ENCODE measurements around the gene CKAP2L. TPM values are rescaled to one million over a fixed set of nuclear protein-coding genes. Genes with fewer than 3 reads are reported as not detected.

The CKAP2L gene
- total RNA-seq, 1 donor: 0.21 TPM

GRCh38 chr2:112796486-112796885 is 32.1 kb upstream of the CKAP2L start:
- H3K4me3 ChIP-seq (ENCODE audit: low read length): no peak overlapping the region
- no peaks in the 10 kb centered on the region for H3K27me3 ChIP-seq (ENCODE audit: insufficient read depth, low read length)
- no peaks in the 10 kb centered on the region for H3K9me3 ChIP-seq (ENCODE audit: low read depth, low read length)
- peaks cover 54% of the 10 kb centered on the region for H3K4me1 ChIP-seq (ENCODE audit: insufficient read depth, low read length)

- Histone ChIP-seq H3K9me3 (ENCODE audit: low read depth, low read length) (no peaks in the 10 kb centered on the region), H3K4me3 (ENCODE audit: low read length) (no peak overlapping the region), H3K27me3 (ENCODE audit: insufficient read depth, low read length) (no peaks in the 10 kb centered on the region), H3K4me1 (ENCODE audit: insufficient read depth, low read length) (peaks cover 54% of the 10 kb centered on the region)
Measured at GRCh38 chr2:112795774-112796173, 31.4 kb upstream of the CKAP2L start.

GRCh38 chr2:112794841-112795240 is 30.4 kb upstream of the CKAP2L start:
- peaks cover 52% of the 10 kb centered on the region for H3K4me1 ChIP-seq (ENCODE audit: insufficient read depth, low read length)
- H3K9me3 ChIP-seq (ENCODE audit: low read depth, low read length): no peaks in the 10 kb centered on the region
- no peak overlapping the region for H3K4me3 ChIP-seq (ENCODE audit: low read length)
- H3K27me3 ChIP-seq (ENCODE audit: insufficient read depth, low read length): no peaks in the 10 kb centered on the region

- Histone ChIP-seq H3K9me3 (ENCODE audit: low read depth, low read length) (no peaks in the 10 kb centered on the region), H3K4me3 (ENCODE audit: low read length) (no peak overlapping the region), H3K4me1 (ENCODE audit: insufficient read depth, low read length) (peaks cover 46% of the 10 kb centered on the region), H3K27me3 (ENCODE audit: insufficient read depth, low read length) (no peaks in the 10 kb centered on the region)
Measured at GRCh38 chr2:112794131-112794733, 29.8 kb upstream of the CKAP2L start.

- no peak overlapping the region for H3K4me3 ChIP-seq (ENCODE audit: low read length)
- no peaks in the 10 kb centered on the region for H3K27me3 ChIP-seq (ENCODE audit: insufficient read depth, low read length)
- peaks cover 42% of the 10 kb centered on the region for H3K4me1 ChIP-seq (ENCODE audit: insufficient read depth, low read length)
- no peaks in the 10 kb centered on the region for H3K9me3 ChIP-seq (ENCODE audit: low read depth, low read length)
Measured at GRCh38 chr2:112793449-112793978, 29.1 kb upstream of the CKAP2L start.

GRCh38 chr2:112792419-112792818 is 28.0 kb upstream of the CKAP2L start:
- H3K27me3 ChIP-seq (ENCODE audit: insufficient read depth, low read length): no peaks in the 10 kb centered on the region
- H3K4me3 ChIP-seq (ENCODE audit: low read length): no peak overlapping the region
- H3K9me3 ChIP-seq (ENCODE audit: low read depth, low read length): no peaks in the 10 kb centered on the region
- H3K4me1 ChIP-seq (ENCODE audit: insufficient read depth, low read length): peaks cover 52% of the 10 kb centered on the region

GRCh38 chr2:112791693-112792230 is 27.4 kb upstream of the CKAP2L start:
- no peak overlapping the region for H3K4me3 ChIP-seq (ENCODE audit: low read length)
- H3K4me1 ChIP-seq (ENCODE audit: insufficient read depth, low read length): peaks cover 58% of the 10 kb centered on the region
- no peaks in the 10 kb centered on the region for H3K27me3 ChIP-seq (ENCODE audit: insufficient read depth, low read length)
- no peaks in the 10 kb centered on the region for H3K9me3 ChIP-seq (ENCODE audit: low read depth, low read length)

GRCh38 chr2:112791019-112791418 is 26.6 kb upstream of the CKAP2L start:
- Histone ChIP-seq H3K4me3 (ENCODE audit: low read length) (no peak overlapping the region), H3K4me1 (ENCODE audit: insufficient read depth, low read length) (peaks cover 57% of the 10 kb centered on the region), H3K9me3 (ENCODE audit: low read depth, low read length) (no peaks in the 10 kb centered on the region), H3K27me3 (ENCODE audit: insufficient read depth, low read length) (no peaks in the 10 kb centered on the region)

GRCh38 chr2:112790305-112790704 is 25.9 kb upstream of the CKAP2L start:
- peaks cover 52% of the 10 kb centered on the region for H3K4me1 ChIP-seq (ENCODE audit: insufficient read depth, low read length)
- H3K27me3 ChIP-seq (ENCODE audit: insufficient read depth, low read length): no peaks in the 10 kb centered on the region
- no peaks in the 10 kb centered on the region for H3K9me3 ChIP-seq (ENCODE audit: low read depth, low read length)
- no peak overlapping the region for H3K4me3 ChIP-seq (ENCODE audit: low read length)

GRCh38 chr2:112789186-112789585 is 24.8 kb upstream of the CKAP2L start:
- Histone ChIP-seq H3K9me3 (ENCODE audit: low read depth, low read length) (no peaks in the 10 kb centered on the region), H3K27me3 (ENCODE audit: insufficient read depth, low read length) (no peaks in the 10 kb centered on the region), H3K4me1 (ENCODE audit: insufficient read depth, low read length) (peaks cover 52% of the 10 kb centered on the region), H3K4me3 (ENCODE audit: low read length) (no peak overlapping the region)

- no peaks in the 10 kb centered on the region for H3K27me3 ChIP-seq (ENCODE audit: insufficient read depth, low read length)
- peaks cover 55% of the 10 kb centered on the region for H3K4me1 ChIP-seq (ENCODE audit: insufficient read depth, low read length)
- H3K4me3 ChIP-seq (ENCODE audit: low read length): no peak overlapping the region
- no peaks in the 10 kb centered on the region for H3K9me3 ChIP-seq (ENCODE audit: low read depth, low read length)
Measured at GRCh38 chr2:112788653-112789052, 24.2 kb upstream of the CKAP2L start.

GRCh38 chr2:112787729-112788393 is 23.5 kb upstream of the CKAP2L start:
- no peaks in the 10 kb centered on the region for H3K9me3 ChIP-seq (ENCODE audit: low read depth, low read length)
- no peaks in the 10 kb centered on the region for H3K27me3 ChIP-seq (ENCODE audit: insufficient read depth, low read length)
- peaks cover 53% of the 10 kb centered on the region for H3K4me1 ChIP-seq (ENCODE audit: insufficient read depth, low read length)
- no peak overlapping the region for H3K4me3 ChIP-seq (ENCODE audit: low read length)

- Histone ChIP-seq H3K27me3 (ENCODE audit: insufficient read depth, low read length) (no peaks in the 10 kb centered on the region), H3K4me1 (ENCODE audit: insufficient read depth, low read length) (peaks cover 47% of the 10 kb centered on the region), H3K4me3 (ENCODE audit: low read length) (no peak overlapping the region), H3K9me3 (ENCODE audit: low read depth, low read length) (no peaks in the 10 kb centered on the region)
Measured at GRCh38 chr2:112787294-112787693, 22.9 kb upstream of the CKAP2L start.

GRCh38 chr2:112784199-112785189 is 20.1 kb upstream of the CKAP2L start, which contains the start of gene IL1A:
IL1A (minus strand) TSS chr2:112784493; CDS start chr2:112783770, 723 bp downstream.
- Histone ChIP-seq H3K4me1 (ENCODE audit: insufficient read depth, low read length) (peaks cover 45% of the 10 kb centered on the region), H3K9me3 (ENCODE audit: low read depth, low read length) (no peaks in the 10 kb centered on the region), H3K4me3 (ENCODE audit: low read length) (no peak within 1 kb of the TSS), H3K27me3 (ENCODE audit: insufficient read depth, low read length) (no peaks in the 10 kb centered on the region)
